Suprapubic skin (tissue), 4 donors: ENCODE measurements around the gene SLC4A11. TPM values are rescaled to one million over a fixed set of nuclear protein-coding genes. Genes with fewer than 3 reads are reported as not detected.

Source experiments
- DNase-seq, 2 donors: peaks; one replicate each; pipeline ENCODE4 v3.0.0-alpha.2; 2019; ENCODE audit warnings: low spot score in 2 of 2
- H3K27ac ChIP-seq: fragments of 200-600 bp; sonication (generic); one replicate; pipeline ENCODE4 v1.5.1; 2019
- H3K27me3 ChIP-seq: fragments of 200-600 bp; sonication (generic); one replicate; pipeline ENCODE4 v1.5.1; 2019
- H3K36me3 ChIP-seq: fragments of 200-600 bp; sonication (generic); one replicate; pipeline ENCODE4 v1.5.1; 2019
- H3K4me1 ChIP-seq: fragments of 200-600 bp; sonication (generic); one replicate; pipeline ENCODE4 v1.5.1; 2019
- H3K4me3 ChIP-seq: fragments of 200-600 bp; sonication (generic); one replicate; pipeline ENCODE4 v1.5.1; 2019; ENCODE audit warnings: mild to moderate bottlenecking
- H3K9me3 ChIP-seq: fragments of 200-600 bp; sonication (generic); one replicate; pipeline ENCODE4 v1.5.1; 2019
- CTCF ChIP-seq, 2 donors: fragments of 200-600 bp in 1 of 2; fragments of 450-650 bp in 1 of 2; sonication (generic) in 1 of 2; IDR thresholded peaks; one replicate each; pipeline ENCODE4 v1.5.1; 2016 to 2019; ENCODE audit warnings: antibody characterized with exemption in 2 of 2, mild to moderate bottlenecking in 1 of 2, moderate library complexity in 1 of 2
- EP300 ChIP-seq: sonication (generic); formaldehyde crosslinking; IDR thresholded peaks from one replicate; pipeline ENCODE4 v1.6.1; 2017; ENCODE audit warnings: antibody characterized with exemption
- POLR2A ChIP-seq, 2 donors: fragments of 450-650 bp; IDR thresholded peaks; one replicate each; pipeline ENCODE4 v1.6.1; 2017; ENCODE audit warnings: antibody characterized with exemption in 2 of 2, mild to moderate bottlenecking in 2 of 2, moderate library complexity in 2 of 2
- POLR2AphosphoS5 ChIP-seq, 3 donors: sonication (generic); formaldehyde crosslinking; IDR thresholded peaks; one replicate each; pipeline ENCODE4 v1.6.1; 2017; ENCODE audit warnings: antibody characterized with exemption in 3 of 3
- WGBS: methylation state at CpG from one replicate; pipeline ENCODE4 v1.1.5; 2018; 5-methylcytosine and 5-hydroxymethylcytosine counted together
- total RNA-seq, 4 donors: library from RNA; depleted of rRNA; stranded (reverse); fragments of >200 nt; gene quantifications; one replicate each; pipeline ENCODE4 v1.1.0, GENCODE V29; 2016

Gene SLC4A11
- total RNA-seq, 4 donors from 2014 or later, result 9.9 to 26.2 (median 15.3) TPM

GRCh38 chr20:3228750-3229032 is 10.3 kb downstream of the SLC4A11 start:
- WGBS, result 94% methylated on average over 8 of the region's 11 CpGs

GRCh38 chr20:3227936-3228749 is 10.8 kb downstream of the SLC4A11 start:
- H3K27ac ChIP-seq, result no peak overlapping the region
- H3K36me3 ChIP-seq, result peaks cover 16% of the 10 kb centered on the region
- TF ChIP-seq EP300 (no peak), POLR2AphosphoS5 (IDR thresholded peaks at IDR 0.05) (no peak), POLR2A (IDR thresholded peaks at IDR 0.05) (no peak), CTCF (IDR thresholded peaks at IDR 0.05) (no peak)
- no peaks in the 10 kb centered on the region for H3K27me3 ChIP-seq
- WGBS, result 84% methylated on average over 38 of the region's 42 CpGs
- H3K9me3 ChIP-seq, result no peaks in the 10 kb centered on the region
- peaks cover 3% of the 10 kb centered on the region for H3K4me1 ChIP-seq
- no peak for DNase-seq
- H3K4me3 ChIP-seq, result no peak overlapping the region

More at GRCh38 chr20:3228750-3229032, 10.3 kb downstream of the SLC4A11 start:
- no peak for DNase-seq
- TF ChIP-seq CTCF (IDR thresholded peaks at IDR 0.05), result no peak
- no peak for TF ChIP-seq POLR2A (IDR thresholded peaks at IDR 0.05)
- TF ChIP-seq POLR2AphosphoS5 (IDR thresholded peaks at IDR 0.05), result no peak
- TF ChIP-seq EP300, result no peak
- Histone ChIP-seq H3K4me1 (no peaks in the 10 kb centered on the region), H3K9me3 (no peaks in the 10 kb centered on the region), H3K27me3 (no peaks in the 10 kb centered on the region), H3K4me3 (no peak overlapping the region), H3K27ac (no peak overlapping the region), H3K36me3 (peaks cover 10% of the 10 kb centered on the region)

GRCh38 chr20:3227506-3227905 is 11.5 kb downstream of the SLC4A11 start:
- Histone ChIP-seq H3K36me3 (peaks cover 22% of the 10 kb centered on the region), H3K4me3 (no peak overlapping the region), H3K27me3 (no peaks in the 10 kb centered on the region), H3K4me1 (peaks cover 5% of the 10 kb centered on the region), H3K27ac (no peak overlapping the region), H3K9me3 (no peaks in the 10 kb centered on the region)
- 73% methylated on average over 7 of the region's 7 CpGs for WGBS
- DNase-seq, result no peak
- TF ChIP-seq POLR2AphosphoS5 (IDR thresholded peaks at IDR 0.05) (no peak), CTCF (IDR thresholded peaks at IDR 0.05) (no peak), EP300 (no peak), POLR2A (IDR thresholded peaks at IDR 0.05) (no peak)

- Histone ChIP-seq H3K27ac (no peak overlapping the region), H3K4me3 (no peak overlapping the region), H3K4me1 (peaks cover 5% of the 10 kb centered on the region), H3K27me3 (no peaks in the 10 kb centered on the region), H3K9me3 (no peaks in the 10 kb centered on the region), H3K36me3 (peaks cover 29% of the 10 kb centered on the region)
- TF ChIP-seq POLR2AphosphoS5 (IDR thresholded peaks at IDR 0.05), result no peak
- no peak for DNase-seq
- 96% methylated on average over 11 of the region's 14 CpGs for WGBS
Measured at GRCh38 chr20:3226864-3227263, 12.1 kb downstream of the SLC4A11 start.

- Histone ChIP-seq H3K27ac (no peak overlapping the region), H3K4me1 (peaks cover 5% of the 10 kb centered on the region), H3K9me3 (no peaks in the 10 kb centered on the region), H3K4me3 (no peak overlapping the region), H3K27me3 (no peaks in the 10 kb centered on the region), H3K36me3 (peaks cover 34% of the 10 kb centered on the region)
- no peak for TF ChIP-seq POLR2A (IDR thresholded peaks at IDR 0.05)
- no peak for TF ChIP-seq CTCF (IDR thresholded peaks at IDR 0.05)
- no peak for TF ChIP-seq POLR2AphosphoS5 (IDR thresholded peaks at IDR 0.05)
- no peak for TF ChIP-seq EP300
- no peak for DNase-seq
- 87% methylated on average over 10 of the region's 10 CpGs for WGBS
Measured at GRCh38 chr20:3226093-3226492, 12.9 kb downstream of the SLC4A11 start.
